K562 (cell line): ENCODE measurements around the gene COX11. TPM values are rescaled to one million over a fixed set of nuclear protein-coding genes. Genes with fewer than 3 reads are reported as not detected.

Source experiments
- ATAC-seq: fragments of 200-7000 bp; cut with Tn5 transposase; 3 replicates; pipeline ENCODE4 v1.9.1; 2020; ENCODE audit warnings: moderate library complexity
- BruUV-seq: library from RNA; stranded (reverse); fragments of 400-500 nt; replicated peaks from 2 replicates; lab custom pipeline; 2021; lab: Mats Ljungman, UMichigan
- CTCF ChIA-PET: fragments of 300-600 bp; formaldehyde crosslinking; extraction: SDS; loops from one replicate; lab custom pipeline; 2021; ENCODE audit warnings: low intra/inter-chr PET ratio; lab: Yijun Ruan, JAX
- POLR2A ChIA-PET: fragments of 300-600, 350-650 bp; sonication (Branson Sonifier 250); formaldehyde crosslinking; extraction: SDS; loops from one replicate; lab custom pipeline; 2021; ENCODE audit warnings: antibody characterized with exemption, inconsistent platforms; lab: Yijun Ruan, JAX
- DNase-seq, 4 experiments: peaks; one replicate each; pipeline versions ENCODE4 v3.0.0 to v3.0.0-alpha.2; 2011 to 2018; ENCODE audit warnings: low spot score in 3 of 4, mixed read lengths in 3 of 4; ENCODE audit errors: extremely low read depth in 1 of 4
- FAIRE-seq: peaks from 2 replicates; lab custom pipeline; 2011; peaks lifted over from hg19 to GRCh38; lab: Jason Lieb, UNC
- H2AFZ ChIP-seq: 2 replicates; pipeline ENCODE4 v1.6.0; 2011; ENCODE audit warnings: low read depth, low read length, control low read depth, inconsistent platforms
- H3K27ac ChIP-seq: fragments of 200-600 bp; 3 replicates; pipeline ENCODE4 v1.8.0; 2011; ENCODE audit warnings: low read depth, mild to moderate bottlenecking, control low read depth, inconsistent platforms, low read length, moderate library complexity, mixed read lengths; ENCODE audit errors: extremely low read depth
- H3K27me3 ChIP-seq, 2 experiments: fragments of 300-600 bp in 1 of 2; 2 replicates in 1 of 2; 3 replicates in 1 of 2; pipeline versions ENCODE4 v1.6.0 to v1.8.0; 2011; ENCODE audit warnings: inconsistent platforms in 2 of 2, low read length in 2 of 2, mild to moderate bottlenecking in 1 of 2, mixed read lengths in 1 of 2, moderate library complexity in 1 of 2; ENCODE audit not compliant: control insufficient read depth in 2 of 2, insufficient read depth in 2 of 2
- H3K36me3 ChIP-seq: fragments of 300-600 bp; 3 replicates; pipeline ENCODE4 v1.8.0; 2011; ENCODE audit warnings: mild to moderate bottlenecking, low read length, inconsistent platforms; ENCODE audit not compliant: control insufficient read depth, insufficient read depth
- H3K4me1 ChIP-seq, 2 experiments: fragments of 200-600 bp in 1 of 2; replicated peaks in 1 of 2; 2 replicates in 1 of 2; 3 replicates in 1 of 2; pipeline versions ENCODE4 v1.5.1 to v1.8.0; 2011; ENCODE audit warnings: inconsistent platforms in 2 of 2, low read length in 2 of 2, mild to moderate bottlenecking in 1 of 2, mixed read lengths in 1 of 2, moderate library complexity in 1 of 2; ENCODE audit not compliant: control insufficient read depth in 2 of 2, insufficient read depth in 2 of 2
- H3K4me2 ChIP-seq: 2 replicates; pipeline ENCODE4 v1.6.1; 2011; ENCODE audit warnings: low read length, control low read depth, inconsistent platforms, mixed read lengths; ENCODE audit not compliant: insufficient read depth
- H3K4me3 ChIP-seq: fragments of 200-600 bp; sonication (generic), shearing (Covaris generic); 2 replicates; pipeline ENCODE4 v1.5.1; 2016; ENCODE audit warnings: control low read depth, inconsistent platforms
- H3K79me2 ChIP-seq: fragments of 200-600 bp; 3 replicates; pipeline ENCODE4 v1.8.0; 2011; ENCODE audit warnings: low read length, inconsistent platforms; ENCODE audit not compliant: control insufficient read depth, insufficient read depth
- H3K9ac ChIP-seq, 2 experiments: 2 replicates each; pipeline versions ENCODE4 v1.6.0 to v1.6.1; 2011; ENCODE audit warnings: low read depth in 2 of 2, low read length in 2 of 2, control low read depth in 1 of 2, inconsistent platforms in 1 of 2, mild to moderate bottlenecking in 1 of 2, mixed read lengths in 1 of 2; ENCODE audit not compliant: insufficient read depth in 1 of 2
- H3K9me1 ChIP-seq: one replicate; pipeline ENCODE4 v1.6.0; 2011; ENCODE audit warnings: inconsistent platforms, mild to moderate bottlenecking, low read length, moderate library complexity; ENCODE audit not compliant: control insufficient read depth, insufficient read depth
- H3K9me3 ChIP-seq: replicated peaks from 2 replicates; pipeline ENCODE4 v1.5.1; 2011; ENCODE audit warnings: low read depth, low read length, inconsistent platforms; ENCODE audit not compliant: control insufficient read depth, insufficient read depth
- H4K20me1 ChIP-seq: replicated peaks from 2 replicates; pipeline ENCODE4 v1.6.1; 2011; ENCODE audit warnings: low read length, inconsistent platforms, mixed read lengths; ENCODE audit not compliant: control insufficient read depth, insufficient read depth
- AFF4 ChIP-seq: sonication (generic); formaldehyde crosslinking; IDR thresholded peaks from 2 replicates; pipeline ENCODE4 v1.8.0; 2023; ENCODE audit warnings: mild to moderate bottlenecking, missing genetic modification reagents
- CHD4 ChIP-seq: fragments of 200-600 bp; sonication (generic); IDR thresholded peaks from 3 replicates; pipeline ENCODE4 v1.6.1; 2012; ENCODE audit warnings: low read depth, mild to moderate bottlenecking, mixed read lengths, low read length, inconsistent platforms; ENCODE audit not compliant: insufficient read depth, insufficient replicate concordance, poor library complexity, severe bottlenecking
- E2F6 ChIP-seq, 2 experiments: IDR thresholded peaks; 2 replicates each; pipeline ENCODE4 v1.6.1; 2011; ENCODE audit warnings: borderline replicate concordance in 1 of 2, control low read depth in 1 of 2, low read depth in 1 of 2, low read length in 1 of 2, mild to moderate bottlenecking in 1 of 2, mixed read lengths in 1 of 2, moderate library complexity in 1 of 2; ENCODE audit not compliant: insufficient read depth in 1 of 2, insufficient read length in 1 of 2, poor library complexity in 1 of 2, severe bottlenecking in 1 of 2; ENCODE audit errors: extremely low read depth in 1 of 2
- HBP1 ChIP-seq: fragments of 450-650 bp; formaldehyde crosslinking; IDR thresholded peaks from 2 replicates; pipeline ENCODE4 v1.4.0; 2022; ENCODE audit warnings: missing genetic modification characterization
- KLF1 ChIP-seq: fragments of 450-650 bp; IDR thresholded peaks from 2 replicates; pipeline ENCODE4 v1.6.1; 2016; ENCODE audit warnings: missing genetic modification characterization, missing compliant biosample characterization
- NR2F6 ChIP-seq: fragments of 450-650 bp; formaldehyde crosslinking; IDR thresholded peaks from 2 replicates; pipeline ENCODE4 v1.4.0; 2020; ENCODE audit warnings: mild to moderate bottlenecking
- SREBF1 ChIP-seq: fragments of 150-350 bp; IDR thresholded peaks from 2 replicates; pipeline ENCODE4 v1.6.1; 2014; ENCODE audit warnings: antibody characterized with exemption, low read depth, low read length, borderline replicate concordance
- SRF ChIP-seq, 2 experiments: fragments of 250-450, 450-650 bp in 1 of 2; sonication (Bioruptor Pico) in 1 of 2; sonication (generic) in 1 of 2; formaldehyde crosslinking; IDR thresholded peaks; 2 replicates each; pipeline versions ENCODE4 v1.5.0 to v1.5.1; 2020 to 2022; ENCODE audit warnings: mild to moderate bottlenecking in 1 of 2, missing genetic modification reagents in 1 of 2
- THRB ChIP-seq: fragments of 450-650 bp; formaldehyde crosslinking; conservative IDR thresholded peaks from 2 replicates; pipeline ENCODE4 v1.4.0; 2022; ENCODE audit warnings: mild to moderate bottlenecking, missing genetic modification characterization
- ZFP30 ChIP-seq: fragments of 250-450 bp; sonication (Bioruptor Pico); IDR thresholded peaks from 2 replicates; pipeline ENCODE4 v1.8.0; 2022; ENCODE audit warnings: moderate library complexity, mild to moderate bottlenecking, inconsistent platforms, borderline replicate concordance
- ZNF212 ChIP-seq: fragments of 450-650 bp; formaldehyde crosslinking; IDR thresholded peaks from 2 replicates; pipeline ENCODE4 v1.4.0; 2020; ENCODE audit warnings: mild to moderate bottlenecking
- ZNF395 ChIP-seq: fragments of 200-800 bp; sonication (Bioruptor generic); IDR thresholded peaks from 2 replicates; pipeline ENCODE4 v1.6.1; 2017; ENCODE audit warnings: missing genetic modification characterization, missing compliant biosample characterization
- WGBS: fragments of 100-300 bp; shearing (Covaris generic); methylation state at CpG from one replicate; pipeline ENCODE4 v1.1.6; 2016; ENCODE audit warnings: low coverage, mixed read lengths; ENCODE audit not compliant: insufficient coverage; ENCODE audit errors: missing lambda C conversion rate; 5-methylcytosine and 5-hydroxymethylcytosine counted together
- in situ Hi-C: fragments of 300-500 bp; cut with MboI; formaldehyde crosslinking; loops from 4 replicates; pipeline ENCODE4 v1.15.0; 2018; ENCODE audit warnings: inconsistent platforms, mixed read lengths
- intact Hi-C: fragments of 100-400 bp; cut with micrococcal nuclease; formaldehyde crosslinking; loops from 2 replicates; pipeline ENCODE4 v1.14.2; 2022
- polyA plus RNA-seq, 8 experiments: library from polyadenylated mRNA; depleted of rRNA in 4 of 8; stranded (reverse) in 5 of 8; unstranded in 3 of 8; fragments of >200 nt; fragmentation: Nextera tagmentation in 2 of 8; fragmentation: Illumina TruSeq in 1 of 8; extraction: Ambion mirVana in 2 of 8; extraction: Trizol in 1 of 8; gene quantifications; 2 replicates each; pipeline versions ENCODE4 v1.2.1 to v1.2.3, GENCODE V29; 2011 to 2014; ENCODE audit warnings: inconsistent platforms in 1 of 8, missing spikeins in 1 of 8
- total RNA-seq, 7 experiments: library from RNA; depleted of rRNA in 6 of 7; stranded (reverse); fragments of >200 nt in 6 of 7; fragmentation: Illumina TruSeq in 2 of 7; extraction: Trizol in 2 of 7; gene quantifications; 2 replicates each; pipeline versions ENCODE4 v1.2.1 to v1.2.3, GENCODE V29; 2011 to 2021; ENCODE audit warnings: low replicate concordance in 1 of 7

The COX11 gene
- total and polyA plus RNA-seq, 9 of the 15 experiments (the other 6 are each of a cell fraction or from before 2014, with no cell fraction given) = 18.5 to 112 (median 30.7) TPM

- Histone ChIP-seq H3K9me3 (no peaks in the 10 kb centered on the region), H4K20me1 (no peaks in the 10 kb centered on the region), H2AFZ (no peak overlapping the region), H3K9ac (no peak overlapping the region), H3K4me2 (no peak overlapping the region), H3K4me3 (no peak overlapping the region), H3K9me1 (no peaks in the 10 kb centered on the region), H3K27me3 (no peaks in the 10 kb centered on the region), H3K36me3 (peaks cover 47% of the 10 kb centered on the region; the same call in 2 of the 3 replicates), H3K27ac (no peak overlapping the region), H3K79me2 (no peaks in the 10 kb centered on the region), H3K4me1 (no peaks in the 10 kb centered on the region)
- POLR2A ChIA-PET = no interaction called here
- no peak for ATAC-seq
- WGBS = 89% methylated on average over 5 of the region's 5 CpGs
- FAIRE-seq = no peak
- intact Hi-C loops (no loop called here), in situ Hi-C loops (no loop called here)
- CTCF ChIA-PET = no interaction called here
- DNase-seq = no peak
- BruUV-seq = no TSS peak
- TF ChIP-seq ZNF212 (no peak), NR2F6 (CRISPR knock-in tag) (no peak), THRB (CRISPR knock-in tag) (no peak), KLF1 (tag) (no peak), CHD4 (no peak), SREBF1 (no peak), SRF (CRISPR knock-in tag; IDR thresholded peaks at IDR 0.05) (no peak), ZFP30 (CRISPR knock-in tag) (no peak), HBP1 (CRISPR knock-in tag) (no peak), E2F6 (IDR thresholded peaks at IDR 0.05; ENCODE audit: borderline replicate concordance in 1 of 2, extremely low read depth in 1 of 2, insufficient read depth in 1 of 2, insufficient read length in 1 of 2, low read depth in 1 of 2, low read length in 1 of 2, poor library complexity in 1 of 2, severe bottlenecking in 1 of 2) (no peak), AFF4 (CRISPR knock-in tag) (no peak), ZNF395 (CRISPR knock-in tag) (no peak)
Observed at GRCh38 chr17:54935471-54935870, 33.0 kb downstream of the COX11 start.
